ENCODE measurements around the gene TMEM150B. TPM values are rescaled to one million over a fixed set of nuclear protein-coding genes. Genes with fewer than 3 reads are reported as not detected.

TMEM150B gene
- total and polyA plus RNA-seq, 9 of the 15 experiments (the other 6 are each of a cell fraction or from before 2014, with no cell fraction given): 0.47 to 1.3 (median 0.74) TPM; not detected in 2

- TF ChIP-seq E2F8 (IDR thresholded peaks at IDR 0.05; ENCODE audit: low read depth, partially characterized antibody) (no peak), THAP12 (CRISPR knock-in tag; IDR thresholded peaks at IDR 0.05) (no peak), IRF1 (CRISPR knock-in tag; IDR thresholded peaks at IDR 0.05; ENCODE audit: borderline replicate concordance) (no peak), KAT7 (CRISPR knock-in tag; IDR thresholded peaks at IDR 0.05; ENCODE audit: borderline replicate concordance) (no peak), MGA (IDR thresholded peaks at IDR 0.05) (peak; percentile 95), COPS2 (conservative IDR thresholded peaks at IDR 0.05) (no peak), BRCA1 (IDR thresholded peaks at IDR 0.05) (no peak), BRCA1 (CRISPR knock-in tag; IDR thresholded peaks at IDR 0.05) (no peak)
These were observed 54.8 kb downstream of the TMEM150B start (continued) for GRCh38 chr19:55270172-55270942.

Data from K562 (cell line).